HEK293 (cell line): ENCODE data around the gene SYNE2.

Experiments
- TF ChIP-seq, protein P1 (sequence below): fragments of 450-650 bp; formaldehyde crosslinking; IDR thresholded peaks from 2 replicates; pipeline ENCODE4 v1.5.1; 2017; ENCODE audit warnings: missing biosample characterization, missing genetic modification characterization
- TF ChIP-seq, protein P2 (sequence below): fragments of 450-650 bp; formaldehyde crosslinking; IDR thresholded peaks from 2 replicates; pipeline ENCODE4 v1.5.1; 2016; ENCODE audit warnings: missing biosample characterization, missing genetic modification characterization

DNA sequence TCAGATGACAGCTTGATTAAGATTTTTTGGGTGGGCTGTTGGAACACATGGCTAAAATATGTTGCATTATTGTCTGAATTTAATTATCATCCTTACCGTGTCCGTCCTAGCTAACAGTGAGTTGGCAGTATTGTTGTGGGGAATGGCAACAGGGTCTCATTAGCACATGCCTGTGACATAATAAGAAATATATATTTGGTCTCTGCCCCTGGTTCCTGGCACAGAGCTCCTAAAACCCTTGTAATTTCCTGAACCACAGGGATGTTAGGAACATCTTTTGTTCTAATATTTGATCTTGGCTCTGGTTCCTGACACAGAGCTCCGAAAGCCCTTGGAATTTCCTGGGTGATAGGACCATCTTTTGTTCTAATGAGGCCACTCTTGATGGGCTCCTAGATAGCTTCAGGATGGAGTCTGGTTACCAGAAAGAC lies 76.0 kb downstream of the SYNE2 start:
- TF ChIP-seq, protein P1, sequence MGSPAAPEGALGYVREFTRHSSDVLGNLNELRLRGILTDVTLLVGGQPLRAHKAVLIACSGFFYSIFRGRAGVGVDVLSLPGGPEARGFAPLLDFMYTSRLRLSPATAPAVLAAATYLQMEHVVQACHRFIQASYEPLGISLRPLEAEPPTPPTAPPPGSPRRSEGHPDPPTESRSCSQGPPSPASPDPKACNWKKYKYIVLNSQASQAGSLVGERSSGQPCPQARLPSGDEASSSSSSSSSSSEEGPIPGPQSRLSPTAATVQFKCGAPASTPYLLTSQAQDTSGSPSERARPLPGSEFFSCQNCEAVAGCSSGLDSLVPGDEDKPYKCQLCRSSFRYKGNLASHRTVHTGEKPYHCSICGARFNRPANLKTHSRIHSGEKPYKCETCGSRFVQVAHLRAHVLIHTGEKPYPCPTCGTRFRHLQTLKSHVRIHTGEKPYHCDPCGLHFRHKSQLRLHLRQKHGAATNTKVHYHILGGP (tag by site-specific recombination) = no peak
- TF ChIP-seq, protein P2, sequence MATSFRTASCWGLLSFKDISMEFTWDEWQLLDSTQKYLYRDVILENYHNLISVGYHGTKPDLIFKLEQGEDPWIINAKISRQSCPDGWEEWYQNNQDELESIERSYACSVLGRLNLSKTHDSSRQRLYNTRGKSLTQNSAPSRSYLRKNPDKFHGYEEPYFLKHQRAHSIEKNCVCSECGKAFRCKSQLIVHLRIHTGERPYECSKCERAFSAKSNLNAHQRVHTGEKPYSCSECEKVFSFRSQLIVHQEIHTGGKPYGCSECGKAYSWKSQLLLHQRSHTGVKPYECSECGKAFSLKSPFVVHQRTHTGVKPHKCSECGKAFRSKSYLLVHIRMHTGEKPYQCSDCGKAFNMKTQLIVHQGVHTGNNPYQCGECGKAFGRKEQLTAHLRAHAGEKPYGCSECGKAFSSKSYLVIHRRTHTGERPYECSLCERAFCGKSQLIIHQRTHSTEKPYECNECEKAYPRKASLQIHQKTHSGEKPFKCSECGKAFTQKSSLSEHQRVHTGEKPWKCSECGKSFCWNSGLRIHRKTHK (tag by site-specific recombination) = no peak
